Left renal cortex interstitium (tissue), 4 donors: ENCODE measurements around the gene LMO2. TPM values are rescaled to one million over a fixed set of nuclear protein-coding genes. Genes with fewer than 3 reads are reported as not detected.

ENCODE experiments used
- DNase-seq, 4 donors: peaks; one replicate each; pipeline ENCODE4 v3.0.0-alpha.2; 2013; ENCODE audit warnings: low read depth in 4 of 4, low spot score in 2 of 4, missing footprints in 1 of 4
- polyA plus RNA-seq, 4 donors: library from polyadenylated mRNA; unstranded; fragments of 120-200 nt; gene quantifications; one replicate each; pipeline ENCODE4 v1.2.1, GENCODE V29; 2013; ENCODE audit not compliant: insufficient read length in 4 of 4

LMO2 gene
- polyA plus RNA-seq, 4 donors: 26.7 to 40.4 (median 31.1) TPM

DNA sequence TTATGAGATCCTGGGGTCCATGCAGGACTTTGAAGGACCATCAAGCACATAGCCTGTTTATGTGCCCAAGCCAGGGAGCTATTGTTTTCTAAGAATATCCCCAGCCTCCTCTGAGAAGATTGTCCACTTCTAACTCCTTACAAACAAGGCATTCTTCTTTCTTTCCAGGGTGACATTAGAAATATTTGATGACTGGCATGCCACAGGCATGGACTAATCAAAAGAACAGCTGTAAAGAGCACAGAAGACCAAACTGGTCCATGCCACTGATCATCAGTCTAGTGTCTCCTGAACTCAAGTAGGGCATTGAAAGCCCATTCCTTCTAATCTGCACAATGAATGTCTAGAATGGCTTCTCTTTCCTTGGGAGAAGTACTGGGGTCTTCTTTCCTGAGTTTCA, 24.9 kb upstream of the LMO2 start:
- no peak for DNase-seq

DNA sequence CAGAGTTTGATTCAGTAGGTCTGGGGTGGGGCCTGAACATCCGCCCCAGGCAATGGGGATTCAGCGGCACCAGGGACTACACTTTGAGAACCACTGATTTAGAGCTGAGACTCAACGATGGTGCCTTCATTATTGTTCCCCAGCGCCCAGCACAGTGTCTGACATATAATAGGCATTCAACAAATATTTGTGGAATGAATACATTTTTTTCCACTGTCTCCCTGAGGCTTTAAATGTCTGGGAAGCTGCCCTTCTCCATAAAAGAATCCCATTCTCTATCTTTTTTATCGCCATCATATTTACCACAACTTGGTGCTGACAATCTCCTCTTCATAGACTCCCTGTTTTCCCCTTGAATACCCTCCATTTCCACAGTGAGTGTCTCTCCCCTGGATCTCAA, 23.6 kb upstream of the LMO2 start:
- no peak for DNase-seq

DNA sequence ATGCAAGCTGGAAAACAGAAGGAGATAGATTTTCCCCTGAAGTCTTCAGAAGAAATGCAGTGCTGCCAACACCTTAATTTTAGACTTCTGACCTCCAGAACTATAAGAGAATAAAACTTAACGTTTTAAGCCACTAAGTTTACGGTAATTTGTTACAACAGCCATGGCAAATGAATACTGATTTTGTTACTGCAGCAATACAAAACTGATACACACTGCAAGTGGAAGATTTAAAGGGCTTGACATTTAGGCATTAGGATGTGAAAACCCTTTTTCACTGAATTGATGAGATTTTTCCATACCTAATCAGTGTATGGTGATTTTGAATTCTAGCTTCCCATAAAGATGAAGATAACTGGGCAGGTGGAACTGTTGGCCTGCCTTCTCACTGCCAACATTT, 22.1 kb upstream of the LMO2 start:
- no peak for DNase-seq

DNA sequence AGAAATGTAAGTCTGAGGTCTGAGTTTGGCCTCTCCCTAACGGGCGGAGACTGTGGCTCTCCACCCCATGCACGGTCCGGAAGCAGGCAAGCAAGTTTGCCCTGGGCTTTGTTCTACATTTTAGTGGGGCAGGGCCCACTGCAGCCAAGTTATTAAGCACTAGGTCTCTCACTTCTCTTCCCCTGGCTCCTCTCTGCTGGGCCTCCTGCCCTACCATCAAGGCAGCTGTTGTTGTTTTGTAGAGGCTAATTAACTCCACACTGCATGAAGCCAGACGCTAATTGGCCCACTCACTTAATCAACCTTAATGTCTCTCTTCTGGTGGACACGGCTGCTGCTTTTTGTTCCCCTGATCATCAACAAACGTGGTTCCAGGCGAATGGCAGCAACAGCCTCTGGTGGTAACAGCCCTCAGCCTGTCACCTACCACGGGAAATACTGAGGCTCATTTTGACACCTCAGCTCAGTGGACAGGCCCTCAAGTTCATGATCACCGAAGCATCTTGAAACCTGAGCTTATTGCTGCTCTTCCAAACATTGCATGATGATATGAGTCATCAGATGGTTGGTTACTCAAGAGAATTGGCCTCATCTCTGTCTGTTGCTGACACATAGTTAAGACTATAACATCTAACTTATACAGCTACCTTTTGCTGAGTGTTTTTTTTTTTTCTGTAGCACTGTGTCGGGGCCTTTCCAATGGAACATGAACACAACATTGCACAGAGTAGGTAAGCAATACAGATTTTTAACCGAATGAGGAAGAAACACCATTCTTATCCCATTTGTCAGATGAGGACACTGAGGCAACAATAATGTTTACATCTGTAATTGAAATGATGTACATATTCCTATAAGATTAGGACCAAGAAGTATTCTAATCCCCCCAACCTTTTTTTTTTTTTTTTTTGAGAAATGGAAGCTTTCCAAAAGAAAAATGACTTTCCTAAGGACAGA, 20.8 kb upstream of the LMO2 start:
- no peak for DNase-seq

DNA sequence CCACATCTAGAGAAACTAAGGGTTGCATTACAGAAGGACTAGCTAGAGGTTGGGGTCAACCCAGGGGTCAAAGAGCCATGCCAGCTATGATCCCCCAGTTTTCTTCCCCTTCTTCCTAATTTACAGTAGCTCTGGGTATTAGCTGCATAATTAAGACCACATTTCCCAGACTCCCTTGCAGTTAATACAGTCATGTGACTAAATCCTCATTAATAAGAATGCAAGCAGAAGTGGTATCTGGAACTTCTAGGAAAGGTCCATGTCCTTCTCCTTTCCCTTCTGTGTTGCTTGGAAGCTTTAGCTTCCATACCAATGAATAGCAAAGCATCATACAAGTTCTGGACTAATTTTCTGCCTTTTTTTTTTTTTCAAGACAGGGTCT, 19.1 kb upstream of the LMO2 start:
- no peak for DNase-seq

DNA sequence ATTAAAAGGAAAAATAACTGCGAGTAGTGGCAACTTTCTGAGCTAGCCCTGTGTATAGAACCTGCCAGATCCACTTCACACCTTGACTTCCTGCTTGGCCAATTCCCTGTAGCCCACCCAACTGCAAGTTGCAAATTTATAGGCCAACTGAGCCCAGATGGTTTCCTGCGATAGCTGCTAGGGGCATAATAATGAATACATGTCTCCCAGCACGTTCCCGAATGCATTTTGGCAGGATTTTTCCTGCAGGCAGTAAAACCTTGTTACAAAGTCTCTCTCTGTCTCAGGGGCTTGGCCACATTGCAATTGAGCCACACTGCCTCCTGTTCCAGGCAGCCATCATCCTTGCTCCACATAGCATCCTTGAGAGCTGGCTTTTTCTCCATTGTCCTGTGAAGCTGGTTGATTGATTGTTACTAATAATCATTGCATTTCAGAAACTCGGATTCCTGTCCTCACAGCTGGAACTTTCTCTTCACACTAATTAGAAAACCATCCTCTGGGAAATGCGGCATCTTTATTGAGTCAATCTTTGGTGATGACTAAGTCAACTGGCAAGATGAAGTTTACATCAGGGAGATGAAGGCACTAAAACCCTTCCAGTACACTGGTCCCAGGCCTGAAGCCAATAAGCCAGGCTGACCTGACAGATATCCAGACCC, 18.6 kb upstream of the LMO2 start:
- DNase-seq: no peak

DNA sequence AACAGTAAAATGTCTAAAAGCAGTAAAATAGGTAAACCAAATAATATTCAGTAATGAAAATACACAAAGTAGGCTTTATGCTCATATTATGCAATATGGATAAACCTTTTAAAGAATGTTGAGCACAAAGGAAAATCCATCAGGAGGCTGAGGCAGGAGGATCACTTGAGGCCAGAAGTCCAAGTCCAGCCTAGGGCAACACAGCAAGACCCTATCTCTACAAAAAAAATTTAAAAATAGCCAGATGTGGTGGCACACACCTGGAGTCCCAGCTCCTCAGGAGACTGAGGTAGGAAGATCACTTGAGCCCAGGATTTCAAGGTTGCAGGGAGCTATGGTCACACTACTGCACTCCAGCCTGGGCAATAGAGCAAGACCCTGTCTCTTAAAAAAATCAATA, 17.7 kb upstream of the LMO2 start:
- no peak for DNase-seq

DNA sequence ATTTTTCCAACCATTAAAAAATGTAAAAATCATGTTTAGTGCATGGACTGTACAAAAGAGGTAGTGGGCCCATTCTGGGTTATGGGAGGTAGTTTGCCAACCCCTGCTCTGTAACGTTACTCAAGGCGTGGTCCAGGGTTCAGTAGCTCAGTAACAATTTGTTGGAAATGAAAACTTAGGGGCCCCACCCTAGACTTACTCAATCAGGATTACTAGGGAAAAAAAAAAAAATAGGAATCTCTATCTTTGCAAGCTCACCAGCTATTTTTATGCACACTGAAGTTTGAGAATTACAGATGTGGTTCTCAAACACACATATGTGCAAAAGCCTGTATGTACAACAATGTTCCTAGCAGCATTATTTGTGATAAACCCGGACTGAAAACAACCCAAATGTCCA, 17.3 kb upstream of the LMO2 start:
- no peak for DNase-seq

DNA sequence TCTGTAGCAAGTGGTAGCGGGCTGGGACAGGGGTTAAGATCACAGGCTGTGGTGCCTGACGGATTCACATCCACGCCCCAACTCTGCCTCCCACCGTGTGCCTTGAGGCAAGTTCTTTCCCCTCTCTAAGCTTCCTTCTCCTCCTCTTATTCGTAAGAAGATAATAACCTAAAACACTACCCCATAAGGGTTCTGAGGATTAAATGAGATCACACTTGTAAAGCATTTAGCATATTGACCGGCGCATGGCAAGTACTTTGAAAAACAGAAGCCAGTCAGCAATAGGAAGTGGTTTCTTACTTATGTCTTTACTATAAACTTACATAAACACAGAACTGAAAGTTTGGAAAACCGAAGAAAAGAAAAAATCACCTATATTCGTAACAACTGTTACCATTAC, 15.5 kb upstream of the LMO2 start:
- no peak for DNase-seq

DNA sequence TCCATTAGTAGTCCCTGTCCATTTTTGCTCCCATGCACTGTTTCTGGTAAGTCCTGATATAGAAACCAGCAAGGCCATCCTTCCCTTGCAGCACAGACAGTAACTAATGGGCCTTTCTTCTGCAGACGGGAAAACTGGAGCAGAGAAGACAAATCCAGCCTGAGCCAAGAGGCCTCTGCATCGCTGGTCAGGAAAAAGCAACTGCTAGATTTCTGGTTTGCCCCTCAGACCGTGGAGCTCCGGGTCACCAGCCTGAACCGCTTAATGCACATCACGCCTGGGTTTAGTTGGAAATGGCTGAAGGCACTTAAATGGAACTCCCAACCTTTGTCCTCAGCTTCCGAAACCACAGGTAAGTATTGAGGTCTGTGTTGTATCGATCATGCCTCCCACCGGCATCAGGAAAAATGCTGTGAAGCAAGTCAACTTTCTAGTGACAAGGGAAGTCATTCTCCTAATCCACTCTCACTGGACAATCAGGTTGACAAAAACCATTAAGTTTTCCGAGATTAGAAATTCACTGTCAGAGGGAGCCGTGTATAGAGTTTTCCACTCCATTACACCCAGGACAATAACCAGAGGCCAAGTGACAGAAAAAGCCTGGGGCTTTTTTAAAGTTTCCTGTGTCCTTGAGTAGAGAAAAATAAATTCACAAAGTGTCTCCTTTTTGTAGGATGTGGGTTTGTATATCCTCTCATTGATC, 14.8 kb upstream of the LMO2 start:
- no peak for DNase-seq

DNA sequence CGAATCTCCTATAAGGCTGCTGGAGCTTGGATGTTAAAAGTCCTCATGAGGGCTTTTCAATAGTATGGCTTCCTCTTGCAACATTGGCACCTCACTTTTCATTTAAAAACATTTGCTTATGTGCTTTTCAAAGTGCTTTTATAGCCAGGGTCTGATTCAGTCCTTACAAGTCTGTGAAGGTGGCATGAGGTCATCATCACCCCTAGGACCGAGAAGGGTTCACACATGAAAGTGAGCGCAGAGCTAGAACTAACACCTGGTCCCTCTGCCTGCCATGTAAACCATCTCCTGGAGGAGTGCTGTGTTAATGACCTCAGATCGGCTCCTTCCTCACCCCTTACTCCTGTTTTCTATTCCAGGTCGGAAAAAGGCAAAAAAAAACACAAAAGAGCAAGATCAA, 12.2 kb upstream of the LMO2 start:
- DNase-seq: no peak

DNA sequence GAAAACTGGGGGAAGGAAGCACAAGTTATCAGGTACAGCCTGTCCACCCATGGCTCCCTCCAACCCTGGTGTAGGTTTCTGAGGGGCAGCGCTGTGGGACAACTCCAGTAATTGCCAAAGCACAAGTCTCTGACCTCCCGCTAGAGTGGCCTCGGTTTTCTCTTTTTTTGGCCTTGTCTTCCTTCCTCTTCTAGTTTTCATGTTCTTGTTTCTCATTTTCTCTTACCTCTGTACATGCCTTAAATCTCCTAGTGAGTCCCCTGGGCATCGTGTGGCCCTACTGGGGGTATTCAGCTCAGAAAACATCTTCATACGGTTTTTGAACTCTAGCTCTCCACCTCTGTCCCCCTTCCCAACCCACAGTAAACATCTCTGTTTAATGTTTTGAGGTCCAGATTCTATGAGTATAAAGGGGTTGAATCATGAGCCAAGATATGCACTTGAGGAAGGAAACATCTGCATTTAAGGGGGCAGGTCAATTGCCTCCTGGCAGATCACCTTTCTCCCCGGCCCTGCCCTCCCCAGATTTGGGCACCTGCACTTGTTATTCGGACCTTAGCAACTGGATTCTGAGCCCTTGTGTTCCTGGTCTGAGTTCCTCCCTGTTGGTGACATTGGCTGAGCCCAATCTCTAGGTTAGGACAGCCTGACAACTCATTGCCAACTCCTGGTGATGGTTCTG, 8.4 kb upstream of the LMO2 start:
- DNase-seq: no peak

DNA sequence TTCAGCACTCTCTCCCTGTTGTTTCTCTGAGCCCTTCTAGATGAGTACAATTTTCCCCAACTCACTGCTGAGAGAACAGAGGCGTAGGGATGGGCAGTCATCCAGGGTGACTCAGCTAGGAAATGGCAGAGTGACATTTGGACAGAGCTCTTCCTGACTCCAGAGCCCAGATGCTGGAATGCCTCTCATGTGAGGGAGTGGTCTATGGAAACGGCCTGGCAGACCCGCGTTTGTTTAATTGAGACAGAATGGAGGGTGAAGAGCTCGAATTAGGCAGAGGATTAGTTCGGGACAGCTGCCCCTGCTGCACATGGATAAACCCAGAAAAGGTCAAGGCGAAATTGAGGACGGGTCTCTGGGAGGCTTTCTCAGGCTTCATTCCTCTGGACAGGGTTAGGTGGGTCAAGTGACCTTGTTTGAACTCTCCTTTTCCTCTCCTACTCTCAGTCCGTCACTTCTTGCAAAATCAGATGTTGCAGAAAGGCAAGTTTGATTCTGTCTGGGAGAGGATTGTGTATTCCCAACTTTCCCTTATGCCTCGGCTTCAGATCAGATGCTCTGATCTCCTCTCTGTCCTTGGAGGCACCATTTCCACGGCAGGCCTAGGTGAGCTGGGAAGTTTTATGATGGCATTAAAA, 7.6 kb upstream of the LMO2 start:
- no peak for DNase-seq

DNA sequence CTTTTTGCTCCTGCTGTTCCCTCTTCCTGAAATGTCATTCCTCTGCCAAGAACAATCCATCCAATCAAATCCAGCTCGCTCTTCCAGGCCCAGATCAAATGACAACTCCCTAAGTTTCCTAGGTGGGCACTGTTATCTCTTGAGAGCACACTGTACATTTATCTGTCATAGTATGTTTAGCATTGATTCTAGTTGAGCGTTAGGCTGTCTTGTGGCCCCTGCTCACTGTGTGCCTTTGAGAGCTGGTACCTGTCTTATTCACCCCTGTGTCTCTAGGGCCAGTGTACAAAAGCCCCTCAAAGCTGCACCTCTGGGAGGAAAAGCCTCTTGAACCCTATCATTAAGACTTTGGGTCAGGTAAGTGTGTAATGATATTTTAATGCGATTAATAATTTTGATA, 7.1 kb upstream of the LMO2 start:
- no peak for DNase-seq

DNA sequence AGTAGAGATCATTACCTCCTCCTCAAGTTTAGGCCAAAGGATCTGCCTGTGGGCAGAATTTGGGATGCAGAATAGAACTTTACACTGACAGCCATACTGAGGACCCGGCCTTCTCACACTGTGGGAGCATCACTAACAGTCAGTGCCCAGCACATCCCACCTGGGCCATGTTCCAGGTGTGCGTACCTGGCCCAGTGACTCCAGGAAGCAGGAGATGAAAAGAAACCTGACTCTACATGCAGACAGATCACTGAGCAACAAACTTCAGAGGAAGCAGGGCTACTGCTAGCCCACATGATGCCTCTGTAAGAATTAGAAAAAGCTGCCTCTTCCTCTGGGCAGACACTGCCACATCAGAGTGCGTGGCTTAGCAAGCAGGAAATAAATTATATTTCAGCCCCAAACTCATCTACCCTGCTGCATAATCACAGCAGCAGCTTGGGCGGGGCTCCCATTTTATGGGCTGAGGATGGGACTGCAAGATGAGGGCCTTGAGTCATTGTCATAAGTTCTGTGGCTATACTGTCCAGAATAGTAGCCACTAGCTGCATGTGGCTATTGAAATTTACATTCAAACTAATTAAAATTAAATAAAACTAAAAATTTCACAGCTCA, 6.0 kb upstream of the LMO2 start:
- DNase-seq: no peak

DNA sequence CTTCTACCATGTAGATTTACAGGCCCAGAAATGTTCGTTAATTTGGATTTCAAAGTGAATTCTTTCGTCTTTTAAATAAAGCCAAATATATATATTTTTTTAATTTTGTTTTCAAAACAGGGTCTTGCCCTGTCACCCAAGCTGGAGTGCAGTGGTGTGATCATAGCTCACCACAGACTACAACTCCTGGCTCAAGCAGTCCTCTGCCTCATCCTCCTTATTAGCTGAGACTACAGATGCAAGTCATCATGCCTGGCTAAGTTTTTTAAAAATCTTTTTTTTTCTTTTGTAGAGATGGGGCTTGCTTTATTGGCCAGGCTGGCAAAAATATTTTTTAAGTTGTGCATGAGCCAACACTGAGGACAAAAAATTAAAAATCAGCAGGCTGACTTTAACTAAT, 5.0 kb upstream of the LMO2 start:
- no peak for DNase-seq

DNA sequence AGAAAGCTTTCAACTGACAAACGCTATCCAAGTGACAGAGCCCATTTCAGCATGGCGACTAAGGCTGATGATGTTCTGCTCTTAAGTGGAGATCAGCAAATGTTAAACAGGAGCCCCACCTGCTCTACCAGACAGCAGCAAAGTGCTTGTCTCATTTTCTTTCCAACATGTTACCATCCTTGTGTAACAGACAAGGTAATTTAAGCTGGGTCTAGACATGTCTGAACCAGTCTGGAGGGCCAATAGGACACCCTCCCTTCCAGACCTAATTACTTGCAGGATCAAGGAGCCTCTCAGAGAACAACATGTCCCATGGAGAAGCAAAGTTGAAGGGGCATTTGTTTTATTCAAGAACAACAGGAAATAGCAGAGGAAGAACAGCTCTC, 3.9 kb upstream of the LMO2 start:
- DNase-seq: no peak

DNA sequence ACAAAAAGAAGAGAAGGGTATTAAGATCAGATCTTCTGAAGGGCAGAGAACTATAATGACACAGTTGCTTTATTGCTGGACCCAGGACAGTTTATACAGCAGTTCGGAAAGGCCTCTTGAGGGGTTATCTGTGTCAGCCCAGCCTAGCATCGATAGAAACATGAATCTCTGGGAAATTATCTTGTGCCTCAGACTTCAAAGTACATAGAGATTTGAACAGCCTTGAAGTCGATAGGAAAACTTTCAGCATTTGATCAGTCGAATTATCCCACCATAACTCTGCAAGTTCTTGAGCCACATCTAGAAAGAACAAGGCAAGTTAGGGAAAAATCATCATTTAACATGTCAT, 2.5 kb upstream of the LMO2 start:
- no peak for DNase-seq

DNA sequence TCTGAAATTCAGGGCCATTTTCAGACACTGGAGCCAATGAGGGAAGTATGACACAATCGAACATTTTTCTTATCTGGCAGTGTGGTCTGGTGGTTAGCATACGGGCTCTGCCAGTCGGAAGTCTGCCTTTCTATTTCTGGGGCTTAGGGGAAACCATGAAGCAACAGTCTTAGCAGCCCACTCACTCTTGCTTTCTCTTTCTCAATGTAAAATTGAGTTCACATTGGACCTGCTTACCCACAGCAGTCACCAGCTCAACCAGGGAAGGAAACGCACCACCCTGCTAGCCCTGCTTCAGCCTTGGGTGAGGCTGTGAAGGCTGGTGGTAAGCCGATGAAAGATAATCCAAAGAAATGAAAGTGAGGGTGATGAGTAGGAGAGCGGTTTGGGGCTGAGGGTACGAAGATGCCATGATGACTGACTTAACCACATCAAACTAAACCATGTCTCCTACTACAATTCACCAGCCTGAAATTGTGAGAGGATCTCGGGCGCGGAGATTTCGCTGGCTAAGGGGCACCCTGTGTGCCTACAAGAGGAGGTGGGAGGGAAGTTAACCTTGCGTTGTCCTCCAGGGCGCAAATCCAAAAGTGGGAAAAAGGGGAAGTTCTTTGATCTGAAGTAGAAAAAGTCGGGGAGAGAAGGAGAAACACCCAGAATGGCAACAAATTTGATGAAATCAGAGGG, 2.0 kb upstream of the LMO2 start:
- DNase-seq: no peak
